HuH-7.5 (cell line): ENCODE results near the gene CDK14.

Experiments
- DNase-seq: peaks from one replicate; pipeline ENCODE4 v3.0.0; 2011; ENCODE audit warnings: low spot score

Gene CDK14

DNA sequence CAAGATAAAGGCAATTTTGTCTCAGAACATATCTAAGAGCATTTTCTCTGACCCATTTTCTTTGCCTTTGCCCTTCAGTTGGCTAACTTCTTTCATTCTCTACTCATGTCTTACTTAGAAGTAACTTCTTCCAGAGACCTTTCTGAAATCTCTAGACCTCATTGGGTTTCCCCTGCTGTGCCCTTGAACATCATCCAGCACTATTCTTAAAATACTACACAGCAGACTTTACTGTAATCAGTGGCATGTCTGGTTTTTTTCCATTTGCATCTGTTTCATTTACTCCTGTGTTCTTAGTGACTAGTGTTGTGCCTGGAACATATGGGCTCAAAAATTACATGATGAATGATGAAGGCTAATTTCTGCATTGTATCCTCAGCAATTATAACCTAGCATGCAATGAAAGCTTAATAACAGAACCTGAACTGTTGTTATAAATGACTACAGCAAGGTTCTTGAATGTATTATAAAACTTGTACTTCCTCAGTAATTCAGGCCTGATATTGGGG is 301.9 kb downstream of the CDK14 start:
- DNase-seq = no peak

DNA sequence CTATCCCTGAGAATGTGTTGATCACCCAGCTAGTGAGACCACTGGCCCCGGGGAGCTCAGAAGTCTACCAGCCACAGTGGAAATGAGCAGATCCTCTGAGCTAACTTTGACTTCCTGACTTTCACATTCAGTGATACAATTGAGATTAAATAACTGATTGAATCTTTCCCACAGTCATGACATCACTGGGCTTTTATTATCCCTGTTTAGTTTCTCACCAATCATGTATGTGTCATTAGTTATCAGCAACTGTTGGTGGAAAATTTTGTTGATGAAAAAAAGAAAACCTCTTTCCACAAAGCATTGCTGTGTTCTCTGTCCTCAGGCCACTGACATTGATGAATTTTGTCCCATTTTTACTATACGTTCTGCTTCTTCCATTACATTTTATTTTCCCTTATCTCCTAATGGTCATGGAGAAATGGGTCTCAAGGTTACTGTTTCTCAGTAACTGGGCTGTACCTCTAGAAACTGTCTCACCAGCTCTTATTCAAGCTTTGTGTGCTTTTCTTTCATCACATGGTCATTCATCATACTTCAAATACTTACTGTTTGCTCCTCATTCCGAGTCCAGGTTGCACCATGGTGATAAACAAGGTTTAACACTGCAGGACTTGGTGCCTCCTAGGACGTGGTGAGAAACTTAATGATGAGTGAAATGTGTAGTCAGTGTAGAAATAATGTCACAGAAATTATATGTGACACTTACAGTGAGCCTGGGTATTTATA is 304.7 kb downstream of the CDK14 start:
- DNase-seq = peak; percentile 19

DNA sequence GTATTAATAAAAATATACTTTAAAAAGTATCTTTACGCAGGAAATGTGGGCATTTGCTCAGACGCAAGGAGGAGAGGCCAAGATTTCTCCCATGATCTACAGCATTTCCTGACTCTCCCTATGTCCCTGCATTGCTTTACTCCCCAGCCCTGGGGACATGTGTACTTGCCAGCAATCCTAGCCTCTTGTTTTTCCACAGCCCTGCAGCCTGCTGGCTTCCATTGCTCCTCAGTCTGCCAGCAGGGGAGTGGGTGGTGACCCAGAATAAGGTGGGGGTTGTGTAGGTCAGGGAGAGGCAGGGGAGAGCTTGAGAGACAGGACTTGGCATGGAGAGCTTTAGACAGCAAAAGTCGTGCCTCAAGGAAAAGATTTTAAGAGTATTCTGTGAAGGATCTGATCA is 307.7 kb downstream of the CDK14 start:
- no peak for DNase-seq

DNA sequence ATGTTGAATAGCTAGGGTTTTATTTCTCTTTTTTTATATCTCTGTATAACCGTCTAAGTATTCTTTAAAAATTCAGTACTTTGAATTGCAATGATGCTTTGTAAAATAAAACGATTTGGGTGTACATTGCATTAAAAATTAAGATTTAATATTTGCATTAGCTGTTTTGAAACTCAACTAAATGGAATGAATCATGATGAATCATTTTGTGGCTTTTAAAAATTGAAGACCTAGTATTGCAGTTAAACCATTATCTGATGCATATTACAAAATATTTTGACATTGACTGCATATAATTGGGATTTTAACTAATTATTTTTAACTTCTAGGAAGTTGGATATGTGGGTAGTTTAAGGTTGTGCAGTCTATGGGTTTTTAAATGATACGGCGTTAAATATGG is 314.0 kb downstream of the CDK14 start:
- no peak for DNase-seq

DNA sequence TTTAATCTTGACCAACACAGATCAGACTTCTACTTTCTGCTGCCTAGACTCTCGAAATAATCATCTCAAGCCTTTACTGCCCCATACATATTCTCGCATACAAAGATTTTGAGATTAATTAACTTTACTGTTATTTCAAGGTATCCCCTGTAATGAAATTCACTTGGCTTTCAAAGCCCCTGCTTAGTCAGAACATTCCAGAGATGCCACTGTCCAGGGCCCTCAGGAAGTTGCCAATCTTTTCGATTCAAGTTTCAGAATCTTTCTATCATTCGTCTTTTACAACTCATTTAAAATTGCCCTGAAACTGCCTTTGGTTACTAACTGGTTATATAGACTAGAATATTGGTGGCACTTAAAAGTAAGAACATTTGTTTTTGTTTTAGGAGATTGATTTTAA is 320.2 kb downstream of the CDK14 start:
- DNase-seq = no peak

DNA sequence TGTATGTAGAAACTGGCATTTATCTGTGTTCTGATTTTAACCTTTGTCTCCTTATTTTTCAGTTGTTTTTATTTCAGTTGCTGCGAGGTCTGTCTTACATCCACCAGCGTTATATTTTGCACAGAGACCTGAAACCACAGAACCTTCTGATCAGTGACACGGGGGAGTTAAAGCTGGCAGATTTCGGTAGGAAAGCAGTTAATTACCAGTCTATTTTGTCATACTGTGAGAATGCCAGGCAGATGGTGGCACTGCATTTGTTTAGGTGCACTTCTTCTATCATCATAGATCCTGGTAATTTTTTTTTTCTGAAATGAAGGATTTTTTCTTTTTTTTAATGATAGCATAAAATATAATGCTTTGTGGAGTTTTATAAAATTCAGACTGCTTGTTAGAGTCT is 321.4 kb downstream of the CDK14 start:
- no peak for DNase-seq

DNA sequence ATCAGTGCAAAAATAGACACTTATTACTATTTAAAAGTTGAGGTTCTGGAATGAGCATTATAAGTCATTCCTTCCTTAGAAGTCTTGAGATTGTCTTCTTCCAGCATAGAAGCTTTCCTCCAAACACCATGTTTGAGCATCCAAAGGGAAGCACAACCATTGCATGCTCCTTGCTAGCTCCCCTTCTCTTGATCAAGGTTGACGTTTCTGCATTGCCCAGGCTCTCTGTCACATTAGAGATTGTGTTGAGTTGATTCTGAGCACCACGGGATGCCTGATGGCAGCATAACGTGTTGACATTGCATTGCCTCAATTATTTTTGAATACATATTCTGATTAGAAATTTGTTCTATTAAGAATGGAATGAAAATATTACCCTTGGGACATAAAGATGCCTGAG is 322.2 kb downstream of the CDK14 start:
- DNase-seq = no peak

DNA sequence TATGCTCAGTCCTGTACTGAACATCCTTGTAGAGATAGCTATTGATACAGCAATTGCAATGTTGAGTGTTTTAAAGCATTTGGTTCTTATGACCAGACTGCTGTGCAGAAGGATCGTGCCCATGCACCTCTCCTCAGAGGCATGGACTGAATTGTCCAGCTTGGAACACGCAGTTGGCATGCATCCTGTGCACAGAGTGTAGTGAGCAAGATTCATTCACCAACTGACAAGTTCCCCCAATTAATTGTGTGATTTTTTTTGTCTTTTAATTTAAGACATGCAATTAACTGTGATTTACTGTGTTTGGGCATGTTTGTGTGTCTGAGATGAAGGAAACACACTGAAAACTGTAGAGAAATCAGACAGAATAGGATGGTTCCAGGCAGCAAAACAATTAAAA is 323.7 kb downstream of the CDK14 start:
- DNase-seq = no peak

DNA sequence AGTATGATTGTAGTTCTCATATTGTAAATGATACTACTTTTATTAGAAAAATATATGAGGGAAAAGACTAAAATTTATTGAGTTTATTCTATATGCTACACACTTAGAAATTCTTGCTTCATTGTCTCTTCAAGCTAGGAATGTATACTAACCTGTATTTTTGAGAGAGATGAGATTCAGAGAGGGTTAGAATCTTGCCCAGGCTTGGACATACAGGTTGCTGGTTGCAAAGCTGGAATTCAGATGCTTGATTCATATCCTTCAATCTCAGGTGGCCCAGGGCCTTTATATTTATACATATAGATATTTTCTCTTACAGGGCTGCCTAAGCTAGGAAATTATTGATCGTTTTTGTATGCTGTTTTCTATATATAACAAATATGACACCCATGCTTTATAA is 324.2 kb downstream of the CDK14 start:
- no peak for DNase-seq

DNA sequence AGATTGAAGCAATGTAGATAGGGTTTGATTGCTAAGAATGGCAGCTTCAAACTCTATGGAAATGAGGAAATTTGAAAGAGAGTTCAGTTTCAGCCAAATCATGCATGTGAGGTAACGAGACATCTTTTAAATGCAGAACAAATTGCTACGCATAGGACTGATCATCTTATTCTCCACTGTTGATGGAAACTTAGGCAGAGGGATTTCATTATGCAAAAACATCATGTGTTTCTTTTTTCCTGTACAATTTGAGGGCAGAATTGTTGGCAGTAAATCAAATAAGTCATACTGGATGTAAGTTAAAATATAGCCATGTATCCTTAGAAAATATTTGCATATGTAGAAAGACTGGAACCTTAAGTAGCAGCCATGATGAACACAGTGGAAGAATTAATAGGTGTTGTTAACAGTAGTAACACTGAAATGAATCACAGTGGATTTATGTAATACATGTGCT is 327.4 kb downstream of the CDK14 start:
- DNase-seq = no peak

DNA sequence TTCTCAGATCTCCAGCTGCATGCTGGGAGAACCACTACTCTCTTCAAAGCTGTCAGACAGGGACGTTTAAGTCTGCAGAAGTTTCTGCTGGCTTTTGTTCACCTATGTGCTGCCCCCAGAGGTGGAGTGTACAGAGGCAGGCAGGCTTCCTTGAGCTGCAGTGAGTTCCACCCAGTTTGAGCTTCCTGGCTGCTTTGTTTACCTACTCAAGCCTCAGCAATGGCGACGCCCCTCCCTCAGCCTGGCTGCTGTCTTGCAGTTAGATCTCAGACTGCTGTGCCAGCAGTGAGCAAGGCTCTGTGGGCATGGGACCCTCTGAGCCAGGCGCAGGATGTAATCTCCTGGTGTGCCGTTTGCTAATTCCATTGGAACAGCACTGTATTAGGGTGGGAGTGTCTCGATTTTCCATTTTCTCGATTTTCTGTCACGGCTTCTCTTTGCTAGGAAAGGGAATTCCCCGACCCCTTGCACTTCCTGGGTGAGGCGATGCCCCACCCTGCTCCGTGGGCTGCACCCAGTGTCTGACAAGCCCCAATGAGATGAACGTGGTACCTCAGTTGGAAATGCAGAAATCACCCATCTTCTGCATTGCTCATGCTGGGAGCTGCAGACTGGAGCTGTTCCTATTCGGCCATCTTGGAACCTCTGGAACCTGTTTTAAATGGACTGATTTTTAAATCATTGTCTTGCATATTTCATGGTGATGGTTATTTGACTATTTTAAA is 332.7 kb downstream of the CDK14 start:
- peak; percentile 8 for DNase-seq

DNA sequence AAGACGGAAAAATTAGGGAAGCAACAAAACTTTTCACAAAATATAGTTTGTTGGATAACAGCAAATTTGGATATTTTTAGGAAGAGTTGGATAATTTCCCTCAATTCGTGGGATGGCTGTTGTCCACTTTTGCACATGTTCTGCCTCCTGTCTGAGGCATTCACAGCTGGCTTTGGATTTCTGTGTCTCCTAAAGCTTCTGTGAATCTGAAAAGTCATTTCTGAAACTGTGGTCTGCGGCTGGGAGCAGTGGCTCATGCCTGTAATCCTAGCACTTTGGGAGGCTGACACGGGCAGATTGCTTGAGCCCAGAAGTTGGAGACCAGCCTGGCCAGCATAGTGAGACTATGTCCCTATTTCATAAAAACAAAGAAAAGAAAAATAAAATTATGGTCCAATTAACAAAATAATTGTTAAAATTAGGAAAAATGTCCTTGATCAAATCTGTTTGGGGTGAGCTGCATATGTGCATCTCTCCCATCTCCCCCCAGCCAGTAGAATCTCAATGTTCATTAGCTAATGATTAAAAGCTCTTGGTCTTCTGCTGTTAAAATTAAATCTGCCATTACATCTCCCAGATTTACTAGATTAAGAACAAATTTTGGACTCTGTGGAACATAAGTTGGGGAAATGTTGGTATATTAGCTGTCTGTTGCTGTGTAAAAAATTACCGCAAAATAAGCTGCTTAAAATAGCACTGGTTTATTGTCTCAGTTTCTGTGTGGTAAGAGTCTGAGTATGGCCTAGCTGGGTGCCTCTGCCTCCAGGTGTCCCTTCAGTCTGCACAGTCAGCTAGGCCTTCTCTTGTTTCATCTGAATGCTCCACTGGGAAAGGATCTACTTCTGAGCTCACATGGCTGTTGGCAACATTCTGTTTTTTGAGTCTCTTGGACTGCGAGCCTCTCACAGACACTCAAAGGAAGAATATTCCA is 336.1 kb downstream of the CDK14 start:
- DNase-seq = no peak

DNA sequence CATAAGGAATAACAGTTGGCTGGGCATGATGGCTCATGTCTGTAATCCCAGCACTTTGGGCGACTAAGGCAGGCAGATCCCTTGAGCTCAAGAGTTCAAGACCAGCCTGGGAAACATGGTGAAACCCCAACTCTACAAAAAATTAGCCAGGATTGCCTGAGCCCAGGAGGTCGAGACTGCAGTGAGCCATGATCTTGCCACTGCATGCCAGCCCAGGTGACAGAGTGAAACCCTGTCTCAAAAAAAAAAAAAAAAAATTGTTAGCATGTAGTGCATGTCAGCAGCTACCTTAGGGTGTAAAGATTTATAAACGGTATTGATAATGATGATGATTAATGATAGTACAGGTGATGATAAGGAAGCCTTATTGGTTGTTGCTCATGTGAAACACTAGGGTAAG is 336.9 kb downstream of the CDK14 start:
- no peak for DNase-seq

DNA sequence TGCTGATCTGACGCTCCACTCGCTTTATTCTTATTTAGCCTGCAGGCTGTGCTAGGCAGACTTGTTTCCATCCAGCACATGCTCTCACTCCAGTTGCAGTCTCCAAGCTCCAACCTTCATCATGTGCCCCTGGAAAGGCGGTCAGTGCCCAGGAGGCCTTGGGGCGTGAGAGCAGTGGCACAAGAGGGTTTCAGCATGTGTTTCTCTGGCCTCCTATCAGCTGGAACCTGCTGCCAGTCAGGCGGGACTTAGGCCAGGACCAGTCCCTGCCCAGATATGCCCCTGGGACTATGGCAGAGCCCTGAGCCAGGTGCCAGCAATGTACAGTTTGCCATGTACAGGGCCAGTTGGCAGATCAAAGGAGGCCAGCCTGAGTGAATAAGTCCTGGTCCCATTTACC is 337.9 kb downstream of the CDK14 start:
- no peak for DNase-seq

DNA sequence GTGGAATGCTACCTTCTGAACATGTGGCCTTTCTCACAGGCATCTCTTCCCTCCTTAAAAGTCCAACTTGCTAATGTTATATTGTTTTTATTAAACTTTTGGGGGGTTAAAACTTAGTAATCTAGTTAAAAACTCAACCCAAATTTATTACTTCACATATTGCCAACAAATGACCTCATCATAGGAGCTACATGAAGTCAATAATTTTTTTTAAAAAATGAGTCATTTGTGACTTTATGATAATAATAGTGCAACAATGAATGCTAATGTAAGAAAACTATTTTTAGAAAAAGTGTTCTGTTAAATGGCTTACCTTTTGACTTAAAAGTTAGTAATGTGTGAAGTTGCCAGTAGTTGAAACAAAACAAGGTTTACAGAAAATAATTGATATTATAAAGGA is 342.2 kb downstream of the CDK14 start:
- DNase-seq = no peak

DNA sequence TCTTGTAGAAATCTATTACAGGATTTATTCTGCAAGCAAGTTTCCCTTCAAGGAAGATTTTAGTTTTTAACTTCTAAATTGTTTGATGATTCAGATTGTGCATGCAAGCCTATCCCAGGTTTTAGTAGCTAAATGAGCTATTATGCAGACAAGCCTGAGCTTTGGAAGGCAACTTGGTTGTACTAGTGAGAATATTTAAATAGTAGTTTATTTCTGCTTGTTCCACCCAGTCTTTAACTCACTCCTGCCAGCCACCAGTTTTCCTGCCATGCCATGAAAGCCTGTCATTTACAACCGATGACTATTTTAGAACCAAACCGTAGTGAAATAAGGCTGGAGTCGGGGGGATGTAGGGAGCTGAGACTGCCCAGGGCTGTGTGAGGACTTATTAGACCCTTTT is 343.5 kb downstream of the CDK14 start:
- no peak for DNase-seq

DNA sequence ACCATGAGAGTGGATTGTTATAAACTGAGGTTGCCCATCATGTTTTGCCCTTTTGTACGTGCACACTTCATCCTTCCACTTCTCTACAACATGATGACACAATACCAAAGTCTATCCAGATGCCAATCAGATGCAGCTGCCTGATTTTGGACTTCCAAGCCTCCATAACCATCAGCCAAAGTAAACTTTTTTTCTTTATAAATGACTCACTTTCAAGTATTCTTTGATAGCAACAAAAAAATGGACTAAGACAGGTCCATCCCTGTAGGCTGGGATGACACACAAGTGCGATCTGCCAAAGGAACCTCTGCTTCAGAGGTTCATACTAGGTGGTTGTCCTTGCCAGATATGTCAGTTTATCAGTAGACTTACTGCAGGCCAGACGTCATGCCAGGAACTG is 347.9 kb downstream of the CDK14 start:
- DNase-seq = no peak

DNA sequence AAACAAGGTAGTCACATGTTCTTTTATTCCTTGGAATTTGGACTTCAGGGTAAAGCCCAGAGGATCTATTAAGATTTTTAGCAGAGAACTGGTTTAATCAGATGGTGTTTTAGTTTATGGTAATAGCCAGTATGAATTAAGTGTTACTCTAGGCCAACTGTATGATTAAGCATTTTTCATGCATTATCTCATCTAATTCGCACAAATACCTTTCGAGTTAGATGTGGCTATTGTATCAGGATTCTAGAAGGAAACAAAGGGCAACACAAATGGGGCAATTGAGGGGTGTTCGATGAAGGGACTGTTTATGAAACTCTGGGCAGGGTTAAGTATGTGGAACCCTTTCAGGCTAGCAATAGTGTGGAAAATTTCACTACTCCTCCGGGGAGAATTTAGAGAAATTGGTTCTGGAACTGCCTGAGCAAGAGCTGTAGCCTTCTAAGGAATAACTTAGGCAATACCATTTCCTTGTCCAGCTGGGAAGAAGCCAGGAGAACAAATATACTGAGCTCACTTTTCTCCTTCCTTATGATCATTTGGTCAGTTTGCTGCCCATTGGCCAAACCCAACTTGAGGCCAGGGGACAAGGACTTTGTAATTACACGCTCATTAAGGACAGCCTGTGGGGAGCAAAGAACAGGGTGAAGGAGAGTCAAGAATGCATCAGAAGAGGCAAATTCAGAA is 349.1 kb downstream of the CDK14 start:
- no peak for DNase-seq

DNA sequence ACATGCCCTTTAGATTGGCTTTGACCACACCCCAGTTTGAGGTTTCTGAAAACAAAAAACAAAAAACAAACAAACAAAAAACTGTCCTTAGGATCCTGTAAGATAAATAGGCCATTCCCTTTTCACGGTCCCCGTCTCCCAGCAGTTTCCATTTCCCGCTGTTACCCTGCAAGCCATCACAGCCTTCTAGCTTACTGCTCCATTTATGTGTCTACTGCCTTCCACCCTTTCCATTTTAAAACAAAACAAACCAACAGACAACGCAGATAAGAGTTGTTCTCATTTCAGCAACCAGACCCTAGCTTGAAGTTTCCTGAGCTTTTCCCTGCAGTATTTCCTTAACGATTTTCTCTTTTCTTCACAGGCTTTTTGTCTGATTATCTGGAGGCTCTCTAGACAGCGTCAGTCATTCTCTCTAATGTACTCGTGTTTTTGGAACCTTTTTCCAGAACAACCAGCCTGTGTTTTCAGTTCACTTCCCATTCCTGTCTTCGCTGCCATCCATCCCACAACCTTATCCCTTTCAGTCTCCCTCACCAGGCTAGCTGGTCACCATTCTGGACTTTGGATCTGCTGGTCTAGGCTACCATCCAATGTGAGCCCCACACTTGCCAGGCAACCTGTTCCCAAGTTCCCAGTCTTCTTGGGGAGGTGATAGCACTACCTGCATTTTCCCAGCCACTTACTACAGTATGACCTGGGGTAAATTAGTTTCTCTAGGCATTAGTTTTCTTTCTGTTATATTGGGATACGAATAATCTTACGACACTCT is 350.8 kb downstream of the CDK14 start:
- DNase-seq = no peak

DNA sequence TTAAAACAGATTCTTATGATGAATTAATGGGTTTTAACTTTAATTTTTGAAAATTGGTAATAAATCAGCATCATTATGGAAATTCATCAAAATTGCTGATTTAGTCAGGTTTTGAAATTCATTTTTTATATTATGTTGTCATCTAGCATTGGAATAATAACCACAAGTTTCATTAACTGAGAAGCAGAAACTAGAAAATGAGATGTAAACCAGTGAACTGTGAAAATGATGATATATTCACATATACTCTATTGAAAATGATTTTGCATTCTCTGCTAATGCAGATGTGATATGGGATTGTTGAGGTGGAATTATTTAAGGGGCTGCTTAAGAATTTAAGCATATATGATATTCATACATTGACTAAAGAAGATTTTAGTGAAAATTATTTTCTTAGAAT is 352.0 kb downstream of the CDK14 start:
- no peak for DNase-seq

DNA sequence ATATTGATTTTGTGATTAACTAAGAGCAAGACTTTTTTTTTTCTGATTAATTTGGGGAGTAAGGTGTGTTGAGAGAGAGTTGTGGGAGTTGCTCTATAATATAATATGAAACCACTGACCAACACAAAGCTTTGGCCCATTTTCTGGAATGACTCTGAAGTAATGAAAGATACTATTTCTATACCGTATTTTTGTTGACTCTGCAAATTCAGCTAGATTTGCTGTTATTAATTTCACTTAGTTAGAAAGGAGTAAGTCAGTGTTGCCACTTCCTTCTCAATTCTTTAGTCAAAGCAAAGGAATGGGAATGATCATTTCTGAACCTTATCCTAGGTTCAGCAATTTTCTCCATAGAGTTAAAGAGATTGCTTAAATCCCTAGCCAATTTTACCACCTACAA is 355.1 kb downstream of the CDK14 start:
- DNase-seq = no peak
